GM19463 (cell line): ENCODE measurements around the gene TARBP1.
"Not testable (repeated sequence)": the region's sequence is repeated elsewhere in the genome, so short reads cannot be mapped to it uniquely, and the experiment has no call there.

Experiments used
- ATAC-seq: cut with Tn5 transposase; IDR thresholded peaks from one replicate; pipeline ENCODE4 v1.9.1; 2021; ENCODE audit warnings: mild to moderate bottlenecking, moderate library complexity; ENCODE audit not compliant: unreplicated experiment

TARBP1 gene

DNA sequence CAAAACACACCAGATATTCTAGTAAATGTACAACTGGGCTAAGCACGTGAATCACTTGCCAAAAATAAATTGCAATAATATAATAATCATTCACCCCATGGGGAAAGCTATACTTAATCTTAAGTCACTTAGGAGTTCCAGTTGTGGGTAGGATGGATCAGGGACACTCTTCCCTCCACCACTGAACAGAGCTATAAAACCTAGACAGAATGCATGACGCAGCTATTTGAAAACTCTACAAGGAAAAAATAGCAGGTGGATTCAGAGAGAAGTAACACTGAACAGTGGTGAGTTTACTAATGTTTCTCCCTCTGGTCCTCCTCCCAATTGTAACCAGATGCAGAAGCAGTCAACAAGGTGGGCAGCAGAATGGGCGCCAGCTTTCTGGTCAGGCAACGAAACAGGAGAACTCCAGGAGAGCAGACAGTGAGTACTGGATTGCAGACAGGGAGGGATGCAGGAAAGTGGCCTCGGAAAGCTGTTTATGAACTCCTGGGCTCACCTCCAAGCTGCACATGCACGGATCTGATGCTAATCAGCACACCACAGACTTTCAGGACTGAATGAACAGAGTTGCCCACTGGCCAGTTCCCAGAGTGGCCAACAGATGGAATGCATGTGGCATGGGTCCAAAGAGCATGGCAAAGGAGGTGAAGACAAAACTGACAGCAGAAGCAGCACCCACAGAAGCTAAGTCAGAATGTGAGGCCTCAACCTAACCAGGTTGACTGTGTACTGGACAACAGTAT lies 41.4 kb downstream of the TARBP1 start:
- ATAC-seq = no peak

DNA sequence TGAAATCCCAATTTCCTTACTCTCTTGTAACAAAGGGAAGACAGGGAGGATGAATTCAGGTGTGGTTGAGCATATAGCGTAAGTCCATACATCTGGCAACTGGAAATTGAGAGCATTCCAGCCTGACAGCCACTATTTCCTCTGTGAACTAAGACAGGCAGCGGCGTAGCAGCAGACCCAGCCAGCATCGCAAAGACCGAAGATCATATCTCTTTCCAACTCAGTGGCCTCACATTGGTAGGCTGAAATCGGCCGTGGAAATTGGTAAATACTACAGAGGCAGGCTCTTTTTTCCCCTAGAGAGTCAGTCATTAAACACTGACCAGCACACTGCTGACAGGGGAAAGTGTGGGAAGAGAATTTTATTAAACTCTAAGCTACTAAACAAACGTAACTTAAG lies 43.4 kb downstream of the TARBP1 start:
- ATAC-seq = no peak

DNA sequence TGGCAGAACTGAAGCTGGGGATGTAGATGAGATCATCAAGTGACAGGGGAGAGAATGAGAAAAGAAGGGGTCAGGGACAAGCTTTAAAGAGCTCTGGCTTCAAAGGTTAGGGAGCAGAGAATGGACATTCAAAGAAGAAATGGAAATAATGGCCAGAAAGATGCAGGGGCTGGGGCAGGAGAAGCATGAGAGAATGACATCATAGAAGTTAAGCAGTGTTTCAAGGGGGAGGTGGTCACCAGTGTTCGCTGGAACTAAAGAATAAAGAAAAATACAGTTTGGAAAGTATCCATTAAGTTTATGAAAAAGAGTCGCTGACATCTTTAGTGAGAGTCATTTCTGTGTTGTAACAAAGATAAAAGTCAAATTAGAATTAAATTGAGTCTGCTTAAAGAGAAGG lies 44.3 kb downstream of the TARBP1 start:
- no peak for ATAC-seq

DNA sequence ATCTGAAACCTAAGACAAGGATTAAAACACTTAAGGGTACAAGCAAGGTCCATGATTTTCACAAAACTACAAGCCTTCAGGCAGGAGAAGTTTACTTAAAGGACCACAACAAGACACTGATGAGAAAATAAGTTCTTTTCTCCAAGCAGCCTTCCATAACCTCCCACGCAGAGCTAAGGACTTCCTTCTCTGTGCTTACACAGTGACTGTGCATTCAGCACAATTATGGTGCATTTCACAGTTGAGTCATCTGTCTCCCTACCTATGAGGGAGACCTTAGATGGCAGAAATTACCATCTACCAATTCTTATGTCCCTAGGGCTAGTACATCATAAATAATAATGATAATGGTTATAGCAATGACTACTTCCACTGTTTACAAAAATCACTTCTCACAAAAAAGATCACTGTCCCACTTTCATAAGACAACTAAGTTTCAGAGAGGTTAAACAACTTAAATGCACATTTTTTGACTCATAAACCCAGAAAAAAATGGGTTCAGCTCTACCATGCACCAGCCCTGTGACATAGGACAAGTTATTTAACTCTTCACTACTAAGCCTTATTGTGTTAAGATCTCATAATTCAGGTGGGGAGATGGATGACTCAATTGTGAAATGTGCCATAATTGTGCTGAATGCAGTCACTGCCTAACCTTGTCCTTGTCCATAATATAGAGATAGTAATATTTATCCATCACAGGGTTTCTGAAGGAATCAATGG lies 45.3 kb downstream of the TARBP1 start:
- peak; percentile 92 for ATAC-seq

DNA sequence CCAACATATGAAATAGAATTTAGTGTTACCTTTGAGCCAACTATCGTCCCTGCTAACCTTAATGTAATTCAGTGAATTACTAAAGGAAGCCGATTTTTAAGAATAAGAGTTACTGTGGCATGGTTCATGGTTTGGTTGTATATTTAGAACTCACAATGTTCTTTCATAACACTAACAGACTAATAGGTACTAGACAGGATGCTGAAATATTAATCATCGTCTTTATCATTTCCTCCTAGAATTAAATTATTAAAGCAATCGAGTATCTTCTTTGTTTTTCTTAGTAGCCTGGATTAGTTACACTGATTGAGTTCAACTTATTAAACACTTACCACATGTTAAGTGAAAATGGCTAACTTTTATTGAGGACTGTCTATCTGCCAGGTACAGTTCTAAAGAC lies 47.7 kb downstream of the TARBP1 start:
- ATAC-seq = no peak

DNA sequence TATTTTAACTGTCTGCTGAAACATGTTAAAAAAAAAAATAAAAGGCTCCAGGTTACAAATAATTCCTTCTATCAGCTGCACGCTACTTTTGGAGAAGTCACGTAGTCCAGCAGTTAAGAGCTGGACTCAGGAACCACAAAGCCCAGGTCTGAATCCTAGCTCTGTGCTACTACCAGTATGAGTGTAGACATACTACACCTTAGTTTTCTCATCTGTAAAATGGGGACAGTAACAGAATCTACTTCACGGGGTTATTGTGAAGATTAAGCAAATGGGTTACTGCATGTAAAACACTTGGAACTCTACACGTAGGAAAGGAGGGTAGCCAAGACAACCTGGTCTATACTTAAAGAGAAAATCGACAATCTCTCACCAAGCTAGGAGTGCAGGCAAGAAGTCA lies 48.3 kb downstream of the TARBP1 start:
- ATAC-seq = no peak

DNA sequence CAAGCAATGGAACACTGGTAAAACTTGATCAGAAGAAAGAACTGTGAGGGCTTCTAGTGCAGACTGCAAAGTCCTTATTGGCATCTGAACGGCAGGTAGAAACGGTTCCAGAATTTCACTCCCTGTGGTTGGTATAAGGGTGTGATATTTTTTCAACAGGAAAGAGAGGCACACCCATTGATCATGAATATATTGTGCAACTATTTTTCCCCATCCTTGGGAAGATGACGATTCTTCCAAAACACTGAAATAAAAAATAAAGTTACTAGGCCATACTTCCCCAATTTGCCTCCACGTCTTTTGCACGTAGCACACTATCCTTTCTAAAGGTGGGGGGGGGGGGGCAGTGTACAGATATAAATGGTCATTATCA lies 49.6 kb downstream of the TARBP1 start:
- ATAC-seq = no peak

DNA sequence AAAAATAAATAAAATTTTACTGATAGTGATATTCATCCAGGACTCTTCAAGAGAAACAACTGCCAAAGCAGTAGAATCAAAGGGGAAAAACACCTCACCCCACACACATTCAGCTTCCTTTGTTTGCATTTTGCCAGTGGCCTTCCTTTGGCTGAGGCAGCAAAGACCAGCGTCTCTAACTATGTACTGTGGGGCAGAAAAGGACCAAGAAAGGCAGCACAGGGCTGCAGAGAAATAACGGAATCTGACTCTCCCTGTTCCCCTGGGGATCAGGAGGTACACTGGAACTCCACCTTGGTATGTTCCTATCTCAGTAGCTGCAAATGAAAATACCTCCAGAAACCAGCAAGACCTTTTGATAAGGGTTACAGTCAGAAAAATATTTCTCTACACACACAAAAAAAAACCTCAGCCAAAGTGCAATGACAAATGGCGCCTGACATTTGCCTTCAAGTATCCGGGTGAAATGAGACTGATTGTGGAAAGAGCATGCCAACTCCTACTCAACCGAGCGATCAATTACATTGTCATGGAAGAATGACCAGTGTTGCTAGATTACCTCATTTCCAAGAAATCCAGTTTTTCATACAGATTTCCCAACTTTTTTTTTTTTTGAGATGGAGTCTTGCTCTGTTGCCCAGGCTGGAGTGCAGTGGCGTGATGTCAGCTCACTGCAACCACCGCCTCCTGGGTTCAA lies 50.9 kb downstream of the TARBP1 start:
- ATAC-seq = no peak

DNA sequence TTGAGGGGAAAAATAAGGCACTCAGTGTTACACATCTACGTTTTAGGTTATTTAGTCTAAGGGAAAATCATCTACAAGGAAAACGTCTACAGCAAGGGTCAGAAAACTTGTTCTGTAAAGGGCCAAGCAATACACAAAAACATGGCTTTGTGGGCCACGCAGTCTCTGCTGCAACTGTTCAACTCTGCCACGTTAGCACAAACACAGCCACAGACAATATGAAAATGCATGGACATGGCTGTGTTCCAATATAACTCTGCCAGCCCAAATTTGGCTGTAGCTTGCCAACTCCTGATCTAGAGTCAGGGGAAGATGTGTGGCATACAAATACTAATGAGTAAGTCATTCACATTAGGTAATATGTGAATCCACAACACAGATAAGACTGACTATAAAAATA lies 65.0 kb downstream of the TARBP1 start:
- ATAC-seq = no peak

DNA sequence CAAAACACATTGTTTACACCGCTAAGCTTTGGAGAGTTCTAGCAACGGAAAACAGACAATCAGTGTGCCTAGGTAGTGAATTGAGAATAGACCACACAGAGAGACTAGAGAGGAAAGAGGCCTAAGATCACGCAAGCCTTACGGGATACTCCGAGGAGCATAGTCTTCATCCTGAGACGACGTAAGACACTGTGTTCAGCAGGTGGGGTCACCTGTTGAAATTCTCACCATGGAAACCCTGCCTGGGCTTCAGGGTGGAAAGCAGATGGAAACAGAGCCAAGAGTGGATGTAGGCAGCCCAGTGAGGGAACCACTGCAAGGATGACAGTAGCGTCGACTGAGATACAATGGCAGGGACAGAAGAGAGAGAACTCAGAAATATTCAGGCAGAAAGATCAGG lies 65.5 kb downstream of the TARBP1 start:
- ATAC-seq = no peak

DNA sequence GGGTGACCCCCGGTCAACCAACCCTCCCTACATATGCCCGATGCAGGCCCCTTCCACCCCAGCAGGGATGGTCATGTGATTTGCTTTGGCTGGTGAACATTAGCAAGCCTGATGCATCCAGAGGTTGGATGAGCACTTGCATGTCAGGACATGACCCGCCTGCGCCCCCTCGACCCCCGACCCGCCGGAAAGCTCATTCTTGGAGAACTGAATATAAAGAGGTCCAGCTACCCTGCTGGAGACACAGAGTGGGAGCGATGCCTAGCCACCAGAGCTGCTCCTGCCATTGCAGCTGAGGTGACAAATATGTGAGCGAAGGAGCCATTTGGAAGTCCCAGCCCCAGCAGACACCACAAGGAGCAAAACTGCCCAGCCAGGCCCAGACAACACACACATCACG lies 66.1 kb downstream of the TARBP1 start:
- ATAC-seq = no peak

DNA sequence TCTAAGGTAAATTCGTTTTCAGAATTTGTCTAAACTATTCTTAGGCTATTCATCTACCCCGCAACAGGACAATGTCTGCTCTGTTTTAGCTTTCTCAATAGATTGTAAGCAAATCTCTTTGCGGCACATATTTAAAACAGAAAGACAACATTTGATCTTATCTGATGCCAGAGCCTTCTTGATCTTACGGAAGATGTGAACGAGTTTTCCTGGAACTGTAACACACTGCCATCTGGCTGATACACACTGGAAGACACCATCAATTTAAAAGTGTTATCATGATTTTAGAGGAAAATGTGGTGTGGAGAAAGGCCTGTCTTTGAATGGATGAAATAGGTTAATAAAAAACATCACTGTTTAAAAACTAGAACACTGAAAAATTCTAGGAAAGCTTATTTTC lies 69.7 kb downstream of the TARBP1 start:
- no peak for ATAC-seq

DNA sequence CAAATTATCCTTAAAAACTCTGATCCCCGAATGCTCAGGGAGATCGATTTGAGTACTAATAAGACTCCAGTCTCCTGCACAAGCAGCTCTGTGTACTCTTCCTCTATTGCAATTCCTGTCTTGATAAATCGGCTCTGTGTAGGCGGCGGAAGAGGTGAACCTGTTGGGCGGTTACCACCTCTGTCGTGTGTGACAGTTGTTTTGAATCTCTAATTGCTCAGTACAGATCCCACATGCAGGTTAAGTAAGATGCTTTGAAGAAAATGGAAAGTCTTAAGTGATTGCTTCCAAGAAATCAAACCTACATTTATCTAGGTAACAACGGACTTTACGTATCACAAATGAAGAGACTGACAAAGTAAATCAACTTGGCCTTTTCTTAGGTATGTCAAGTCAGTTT lies 70.2 kb downstream of the TARBP1 start:
- no peak for ATAC-seq

DNA sequence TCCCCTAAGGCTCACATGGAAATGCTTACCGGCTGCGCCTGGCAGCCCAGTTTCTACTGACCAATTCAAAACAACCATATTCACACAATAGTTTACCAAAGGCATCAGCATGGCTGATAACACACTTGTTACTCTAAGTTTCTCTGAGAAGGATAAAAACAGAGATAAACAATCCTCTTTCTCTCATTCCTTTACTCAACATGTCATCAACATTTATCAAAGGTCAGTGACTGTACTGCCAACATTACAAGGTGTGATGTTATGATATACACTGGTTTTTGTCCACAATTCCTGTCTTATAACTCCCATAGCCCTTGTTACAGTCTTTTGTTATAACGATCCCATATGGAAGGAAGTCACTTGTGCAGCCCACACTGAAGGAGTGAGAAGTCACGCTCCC lies 72.1 kb downstream of the TARBP1 start:
- no peak for ATAC-seq

DNA sequence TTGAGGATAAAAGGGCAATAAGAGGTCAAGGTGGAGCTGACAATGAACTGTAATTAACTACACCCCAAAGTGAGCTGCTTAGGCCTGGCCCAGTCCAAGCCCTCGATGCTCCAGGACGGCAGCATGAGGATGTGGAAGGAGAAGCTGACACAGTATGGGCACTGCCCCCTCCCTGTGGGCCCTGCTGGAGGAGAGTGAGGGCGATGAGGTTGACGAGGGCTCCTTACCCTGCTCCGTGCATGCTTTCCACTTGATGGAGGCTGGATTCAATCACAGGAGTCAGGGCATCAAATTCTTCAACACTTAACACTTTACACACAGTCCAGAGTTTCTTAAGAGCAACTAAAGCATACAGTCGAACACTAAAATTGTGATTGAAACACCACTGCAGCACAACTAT lies 73.3 kb downstream of the TARBP1 start:
- ATAC-seq = no peak

DNA sequence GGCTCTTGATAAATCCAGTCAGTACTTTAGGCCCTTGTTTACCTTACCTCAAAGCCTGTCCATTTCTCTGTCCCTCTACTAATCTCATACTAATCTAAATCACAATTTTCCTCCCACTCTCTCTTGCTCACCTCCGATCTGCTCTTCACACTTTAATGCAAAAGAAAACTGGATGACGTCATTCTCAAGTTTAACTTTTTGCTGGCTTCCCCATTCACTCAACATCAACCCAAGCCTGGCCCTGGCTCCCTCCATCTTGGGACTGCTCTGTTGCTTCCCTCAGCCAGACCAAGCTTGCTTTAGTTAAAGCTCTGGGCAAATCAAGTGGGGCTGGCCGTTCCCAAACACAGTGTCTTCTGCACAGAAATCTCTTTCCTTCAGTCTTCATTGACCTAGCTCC lies 76.0 kb downstream of the TARBP1 start:
- no peak for ATAC-seq

DNA sequence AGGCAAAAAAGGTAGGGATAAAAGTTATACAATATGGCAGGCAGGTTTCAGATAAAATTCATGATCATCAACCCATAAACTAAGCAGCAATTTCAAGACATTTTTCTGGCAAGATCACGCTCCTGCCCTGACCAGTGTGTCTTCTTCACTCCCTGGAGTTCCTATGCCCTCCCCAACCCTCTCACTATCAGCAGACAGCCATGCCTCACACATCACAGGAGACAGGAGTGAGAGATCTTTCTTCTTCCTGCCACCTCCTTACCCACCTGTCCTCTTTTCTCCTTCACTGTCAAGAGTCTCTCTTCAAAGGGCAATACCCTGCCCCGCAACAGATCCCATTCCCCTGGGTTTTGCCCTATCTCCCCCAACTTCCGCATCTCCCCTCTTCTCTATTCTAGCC lies 77.3 kb downstream of the TARBP1 start:
- no peak for ATAC-seq

DNA sequence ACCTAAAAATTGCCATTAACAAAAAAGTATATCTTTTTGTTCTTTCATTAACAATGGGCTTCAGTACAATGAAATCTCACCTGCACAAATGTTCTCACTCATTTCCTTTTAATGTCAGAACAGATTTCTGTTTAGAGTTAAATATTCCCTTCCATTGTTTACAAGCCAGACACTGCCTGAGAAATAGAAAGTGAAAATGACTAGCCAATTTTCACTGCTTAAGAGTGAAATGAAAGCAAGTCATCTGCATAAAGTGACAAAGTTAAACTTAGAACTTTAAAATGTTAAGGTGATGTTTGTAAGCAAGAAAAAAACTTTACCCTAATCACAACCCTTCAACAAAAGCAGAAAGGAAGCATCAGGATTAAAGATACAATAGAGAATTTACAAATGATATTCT lies 78.2 kb downstream of the TARBP1 start:
- peak; percentile 62 for ATAC-seq

DNA sequence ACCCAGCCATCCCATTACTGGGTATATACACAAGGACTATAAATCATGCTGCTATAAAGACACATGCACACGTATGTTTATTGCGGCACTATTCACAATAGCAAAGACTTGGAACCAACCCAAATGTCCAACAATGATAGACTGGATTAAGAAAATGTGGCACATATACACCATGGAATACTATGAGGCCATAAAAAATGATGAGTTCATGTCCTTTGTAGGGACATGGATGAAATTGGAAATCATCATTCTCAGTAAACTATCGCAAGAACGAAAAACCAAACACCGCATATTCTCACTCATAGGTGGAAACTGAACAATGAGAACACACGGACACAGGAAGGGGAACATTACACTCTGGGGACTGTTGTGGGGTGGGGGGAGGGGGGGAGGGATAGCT lies 79.5 kb downstream of the TARBP1 start:
- not testable (repeated sequence) for ATAC-seq

DNA sequence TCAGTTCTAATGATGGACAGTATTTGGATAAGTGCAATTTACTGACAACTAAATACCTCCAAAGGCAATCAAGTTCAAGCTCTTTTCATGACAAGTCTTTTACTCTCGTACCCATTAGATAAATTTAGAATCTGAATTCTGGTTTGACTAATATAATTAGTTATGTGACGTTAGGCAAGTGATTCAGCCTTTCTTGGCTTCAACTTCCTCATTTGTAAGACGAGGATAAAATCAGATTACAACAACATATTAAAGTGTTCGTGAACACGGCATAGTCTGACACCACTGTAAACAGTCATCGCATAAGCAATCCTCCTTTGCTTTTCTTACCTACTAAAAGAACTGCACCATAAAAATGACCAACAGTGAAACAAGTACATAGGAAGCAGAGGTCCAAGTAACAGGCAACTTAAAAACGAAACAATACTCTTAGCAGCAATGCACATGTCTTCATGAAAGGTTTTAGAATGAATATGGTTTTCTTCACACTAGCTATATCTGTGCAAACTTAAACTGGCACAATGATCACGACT lies 80.1 kb downstream of the TARBP1 start:
- peak; percentile 54 for ATAC-seq

DNA sequence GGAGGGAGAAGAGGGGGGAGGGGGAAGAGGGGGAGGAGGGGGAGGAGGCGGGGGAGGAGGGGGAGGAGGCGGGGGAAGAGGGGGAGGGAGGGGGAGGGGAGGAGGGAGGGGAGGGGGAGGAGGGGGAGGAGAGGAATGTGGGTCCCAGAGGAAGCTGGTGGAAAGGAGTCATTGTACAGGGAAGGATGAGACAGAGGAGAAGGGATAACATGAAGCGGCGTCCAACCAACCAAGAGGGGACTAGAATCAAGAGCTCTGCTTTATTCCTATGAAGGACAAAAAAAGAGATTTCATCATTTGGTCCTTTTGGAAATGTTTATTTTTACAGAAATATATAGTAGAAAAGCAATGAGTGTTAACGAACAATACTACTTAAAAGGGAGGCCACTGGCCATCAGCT lies 81.2 kb downstream of the TARBP1 start:
- no peak for ATAC-seq

DNA sequence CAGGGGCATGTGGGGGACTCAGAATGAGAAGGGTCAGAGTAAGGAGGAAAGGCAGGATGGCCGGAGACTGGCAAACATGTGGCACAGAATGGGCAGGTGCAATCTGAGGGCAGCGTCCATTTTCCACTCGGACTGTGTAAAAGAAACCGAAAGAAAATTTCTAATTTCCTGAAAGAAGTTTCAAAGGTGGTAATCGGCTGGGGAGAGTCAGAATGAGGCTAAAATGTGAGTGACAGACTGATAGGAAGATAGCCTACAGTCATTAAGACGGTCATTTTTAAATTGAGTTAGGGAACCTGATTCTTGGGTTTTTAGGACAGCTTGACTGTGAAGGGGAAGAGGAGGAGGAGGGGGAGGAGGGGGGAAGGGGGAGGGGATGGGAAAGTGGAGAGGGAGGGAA lies 82.1 kb downstream of the TARBP1 start:
- no peak for ATAC-seq
